LNCaP clone FGC (cell line): ENCODE results near the gene PRRG4.

Source experiments
- DNase-seq: peaks from one replicate; pipeline ENCODE4 v3.0.0-alpha.2; 2011; ENCODE audit warnings: low read depth
- H3K4me3 ChIP-seq: 2 replicates; pipeline ENCODE4 v1.5.1; 2011; ENCODE audit warnings: mild to moderate bottlenecking, low read depth, low read length, control low read depth
- CTCF ChIP-seq: IDR thresholded peaks from 2 replicates; pipeline ENCODE4 v1.5.1; 2012; ENCODE audit warnings: mild to moderate bottlenecking; ENCODE audit not compliant: control insufficient read depth, insufficient read depth; ENCODE audit errors: extremely low read depth

The PRRG4 gene

DNA sequence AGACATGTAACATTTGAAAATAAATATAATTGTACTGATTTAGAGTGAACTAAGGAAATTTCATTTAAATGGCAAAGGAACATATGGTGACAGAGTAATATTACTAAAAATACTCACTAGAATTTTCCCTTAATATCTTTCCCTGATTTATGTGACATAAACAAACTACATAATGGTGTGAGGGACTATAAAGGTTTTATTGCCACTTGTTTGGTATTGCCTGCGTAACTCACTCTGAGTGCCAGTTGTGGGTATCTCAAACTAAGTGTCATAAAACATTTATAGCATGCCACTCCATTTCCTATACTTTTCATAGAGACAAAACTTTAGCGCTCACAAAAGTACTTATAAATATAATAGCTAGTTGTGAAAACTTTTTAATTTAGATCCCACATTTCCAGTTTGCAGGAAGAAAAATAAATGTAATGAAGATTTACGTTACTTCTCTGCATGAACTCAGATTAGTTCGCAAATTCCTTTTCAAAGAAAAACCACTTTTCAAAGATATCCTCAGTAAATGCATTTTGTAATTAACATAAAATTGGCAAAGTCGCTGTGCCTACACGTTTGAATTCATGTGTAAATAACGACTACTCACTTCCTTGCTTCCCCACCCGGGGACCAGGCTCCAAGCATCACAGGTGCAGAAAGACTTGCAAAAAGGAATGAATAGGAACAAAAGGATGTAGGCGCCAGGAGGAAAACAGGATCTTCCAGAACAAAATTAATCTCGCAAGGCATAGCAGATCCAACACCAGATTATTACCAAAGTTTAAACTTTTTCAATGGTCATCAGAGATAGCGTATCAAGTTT lies 61.3 kb downstream of the PRRG4 start:
- no peak overlapping the region for H3K4me3 ChIP-seq
- TF ChIP-seq CTCF: no peak
- peak; percentile 78 for DNase-seq

GRCh38 chr11:32891657-32892354 lies 62.1 kb downstream of the PRRG4 start:
- DNase-seq: no peak
- no peak for TF ChIP-seq CTCF
- H3K4me3 ChIP-seq: peak overlapping the region; percentile 58

DNA sequence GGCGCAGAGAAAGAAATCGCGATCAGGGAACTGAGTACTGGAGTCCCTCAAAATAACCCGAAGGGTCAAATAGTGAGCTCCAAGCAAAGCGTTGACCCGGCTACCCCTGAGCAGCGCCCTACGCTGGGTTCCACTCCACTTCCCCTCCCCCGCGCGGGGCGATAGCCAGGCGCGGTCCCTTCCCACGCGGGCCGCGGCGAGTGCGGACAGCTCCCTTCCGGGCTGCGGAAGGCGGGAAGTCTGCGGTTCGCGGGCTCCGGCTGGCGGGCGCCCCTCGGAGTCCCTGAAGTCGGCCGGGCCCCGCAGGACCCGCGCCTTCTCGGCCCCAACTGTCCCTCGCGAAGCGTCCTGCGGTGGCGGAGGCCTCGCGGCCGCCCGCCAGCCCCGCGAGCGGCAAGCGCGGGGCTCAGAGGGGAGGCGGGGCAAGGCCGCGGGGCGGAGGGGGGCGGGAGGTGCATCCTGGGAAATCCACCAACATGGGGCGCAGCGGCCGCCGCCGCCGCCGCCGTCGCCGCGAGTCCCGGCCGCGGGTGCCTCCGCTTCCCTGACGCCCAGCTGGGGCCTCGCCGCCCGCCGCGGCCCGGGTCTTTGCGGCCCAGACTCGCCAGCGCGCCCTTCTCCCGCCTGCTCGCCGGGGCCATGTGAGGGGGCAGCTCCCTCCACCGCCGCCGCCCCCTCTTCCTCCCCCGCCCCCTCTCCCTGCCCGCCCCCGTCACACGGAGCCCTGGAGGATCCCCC lies 62.8 kb downstream of the PRRG4 start, which contains the start of gene QSER1:
Gene QSER1, plus strand, starts transcription at position 457 of the 738 bp plus-strand sequence. CDS start 315 bp downstream, outside the sequence.
- no peak for DNase-seq
- TF ChIP-seq CTCF: no peak
- peak within 1 kb of the TSS; percentile 58 for H3K4me3 ChIP-seq

DNA sequence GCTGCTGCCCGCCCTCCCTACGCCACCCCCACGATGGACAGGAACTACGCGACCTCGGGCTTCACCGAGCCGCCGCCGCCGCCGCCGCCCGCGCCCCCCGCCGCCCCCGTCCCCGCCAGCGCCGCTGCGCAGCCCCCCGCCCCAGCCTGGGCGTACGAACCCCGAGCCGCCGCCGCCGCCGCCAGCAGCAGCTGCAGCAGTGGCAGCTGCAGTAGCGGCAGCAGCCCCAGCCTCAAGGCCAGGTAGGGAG lies 63.3 kb downstream of the PRRG4 start:
- peak overlapping the region; percentile 57 for H3K4me3 ChIP-seq
- no peak for TF ChIP-seq CTCF
- no peak for DNase-seq

DNA sequence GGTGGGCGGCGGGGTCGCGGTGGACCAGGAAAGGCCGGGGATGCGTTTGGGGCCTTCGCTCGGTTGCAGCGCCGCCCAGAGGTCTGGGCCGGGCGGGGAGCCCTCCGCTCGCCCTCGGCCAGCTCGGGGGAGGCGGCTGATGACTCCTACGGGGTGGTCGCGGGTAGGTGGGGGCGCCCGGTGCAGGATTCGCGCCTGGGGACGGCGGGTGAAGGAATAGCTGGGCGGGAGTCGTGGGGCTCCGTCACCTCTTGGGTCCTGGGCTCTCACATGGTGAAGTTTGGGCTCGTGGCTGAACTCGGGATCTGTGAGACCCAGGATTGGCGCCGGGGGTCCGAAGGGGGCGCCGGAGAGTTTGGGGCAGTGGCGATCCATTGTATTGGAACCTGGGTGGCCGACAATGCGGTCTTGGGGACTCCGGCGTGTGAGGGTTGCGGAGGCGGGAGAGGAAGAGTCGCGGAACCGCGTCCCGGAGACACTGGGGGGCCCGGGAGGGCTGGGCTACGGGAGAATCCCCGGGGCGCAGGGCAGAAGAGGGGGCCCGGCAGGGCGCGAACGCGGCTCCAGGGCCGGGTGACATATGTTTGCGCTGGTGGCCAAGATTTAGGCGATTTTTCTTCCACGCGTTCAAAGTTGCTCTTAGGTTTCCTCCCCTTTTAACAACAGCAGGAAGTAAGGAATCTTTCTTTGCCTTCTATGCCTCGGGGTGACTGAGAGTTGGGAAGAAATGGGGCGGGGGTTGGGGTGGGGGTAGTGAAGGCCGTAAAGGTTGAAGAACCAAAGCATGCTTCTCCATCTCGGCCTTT lies 63.8 kb downstream of the PRRG4 start:
- peak overlapping the region; percentile 57 for H3K4me3 ChIP-seq
- peak; percentile 46 for TF ChIP-seq CTCF
- no peak for DNase-seq

- DNase-seq: no peak
- TF ChIP-seq CTCF: no peak
- no peak overlapping the region for H3K4me3 ChIP-seq
Observed at GRCh38 chr11:32894149-32894827, 64.6 kb downstream of the PRRG4 start.
